Hepatic stellate cell (primary cell): ENCODE results near the gene GPAT2.
"Not testable (repeated sequence)": the region's sequence is repeated elsewhere in the genome, so short reads cannot be mapped to it uniquely, and the experiment has no call there.

Experiments
- DNase-seq: peaks from one replicate; pipeline ENCODE4 v3.0.0; 2011; ENCODE audit warnings: low spot score

Gene GPAT2

DNA sequence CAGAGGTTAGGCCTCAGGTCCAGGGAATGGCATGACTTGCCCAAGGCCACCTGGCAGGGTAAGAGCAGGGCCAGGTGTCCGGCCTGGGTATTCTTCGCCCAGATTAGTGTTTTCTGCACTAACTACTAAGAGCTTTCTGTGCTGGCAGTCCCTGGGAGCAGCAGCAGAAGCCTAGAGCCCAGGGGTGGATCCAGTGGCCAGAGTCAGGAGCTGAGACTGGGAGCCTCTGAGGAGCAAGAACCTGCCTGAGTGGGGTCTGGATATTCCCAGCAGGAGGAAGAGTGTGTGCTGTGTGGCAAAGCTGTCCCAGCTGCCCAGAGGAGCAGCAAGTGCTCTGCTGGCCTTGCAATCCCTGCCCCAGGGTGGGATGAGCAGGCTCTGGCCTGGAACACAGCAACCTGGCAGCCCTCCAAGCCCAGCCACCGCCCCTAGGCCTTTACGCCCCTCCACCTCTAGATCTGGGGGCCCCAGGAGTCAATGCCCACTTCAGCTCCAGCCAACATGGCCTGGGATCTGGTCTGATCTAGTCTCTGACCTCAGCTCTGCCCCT, 30.7 kb upstream of the GPAT2 start:
- no peak for DNase-seq

DNA sequence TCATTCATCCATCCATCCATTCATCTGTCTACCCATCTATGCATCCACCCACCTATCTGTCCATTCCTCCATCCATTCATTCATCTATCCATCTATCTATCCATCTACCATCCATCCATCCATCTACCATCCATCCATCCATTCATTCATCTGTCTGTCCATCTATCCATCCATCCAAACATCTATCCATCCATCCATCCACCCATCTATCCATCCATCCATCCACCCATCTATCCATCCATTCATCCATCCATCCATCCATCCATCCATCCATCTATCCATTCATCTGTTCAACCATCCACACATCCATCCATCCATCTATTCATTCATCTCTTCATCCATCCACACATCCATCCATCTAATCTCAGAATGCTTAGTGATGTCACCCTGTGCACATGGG, 30.0 kb upstream of the GPAT2 start:
- not testable (repeated sequence) for DNase-seq

DNA sequence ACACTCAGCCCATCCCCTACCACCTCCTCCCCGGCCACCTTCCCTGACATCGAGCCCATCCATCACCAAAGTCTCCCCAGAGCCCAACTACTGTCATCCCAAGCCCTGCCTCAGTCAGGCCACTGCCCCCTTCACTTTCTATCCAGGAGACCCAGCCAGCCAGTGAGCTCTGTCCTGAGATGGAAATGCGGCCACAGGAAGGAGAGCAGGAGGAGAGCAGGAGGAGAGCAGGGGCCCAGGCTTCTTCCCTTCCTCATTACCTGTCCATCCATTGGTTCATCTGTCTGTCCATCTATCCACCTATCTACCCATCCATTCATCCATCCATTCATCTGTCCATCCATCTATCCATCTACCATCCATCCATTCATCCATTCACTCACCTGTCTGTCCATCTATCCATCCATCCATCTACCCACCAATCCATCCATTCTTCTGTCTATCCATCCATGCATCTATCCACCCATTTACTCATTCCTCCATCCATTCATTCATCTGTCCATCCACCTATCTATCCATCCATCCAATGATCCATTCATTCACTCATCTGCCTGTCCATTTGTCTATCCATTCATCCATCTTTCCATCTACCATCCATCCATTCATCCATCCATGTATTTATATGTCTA, 29.4 kb upstream of the GPAT2 start:
- DNase-seq = not testable (repeated sequence)

DNA sequence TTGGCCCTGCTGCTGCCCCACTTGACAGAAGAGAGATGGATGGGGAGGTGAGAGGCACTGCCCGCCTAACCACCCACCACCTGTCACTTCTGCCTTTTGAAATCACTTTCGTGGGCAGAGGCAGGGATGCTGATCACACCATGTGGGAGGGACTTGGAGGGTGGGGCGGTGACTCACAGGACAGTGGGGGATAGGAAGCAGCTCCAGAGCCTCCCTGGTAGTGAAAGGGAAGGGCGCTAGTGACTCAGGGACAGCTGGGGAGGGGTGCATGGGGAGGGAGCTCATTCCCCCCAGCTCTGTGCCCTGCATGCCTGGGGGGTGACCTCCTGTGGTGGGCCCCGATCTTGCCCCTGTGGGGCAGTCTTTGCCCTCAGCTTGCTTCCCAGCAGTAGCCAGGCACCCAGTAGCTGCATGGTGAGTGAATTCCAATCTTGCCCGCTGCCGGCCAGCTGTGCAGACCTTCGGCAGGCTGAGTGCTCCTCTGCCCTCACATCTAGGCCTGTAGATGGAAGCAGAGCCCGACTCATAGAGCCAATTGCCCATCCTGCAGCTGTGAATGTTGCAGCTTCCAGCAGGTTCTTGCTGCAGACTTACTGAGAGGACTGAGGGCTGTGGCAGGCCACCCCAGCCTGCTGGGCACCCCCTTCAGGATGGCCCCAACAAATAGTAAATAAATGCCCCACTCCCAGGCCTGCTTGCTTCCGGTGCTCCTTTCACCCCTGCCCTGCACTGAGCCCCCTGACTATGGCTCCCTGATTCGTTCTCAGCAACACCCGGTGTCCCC, 28.6 kb upstream of the GPAT2 start:
- peak; percentile 37 for DNase-seq

DNA sequence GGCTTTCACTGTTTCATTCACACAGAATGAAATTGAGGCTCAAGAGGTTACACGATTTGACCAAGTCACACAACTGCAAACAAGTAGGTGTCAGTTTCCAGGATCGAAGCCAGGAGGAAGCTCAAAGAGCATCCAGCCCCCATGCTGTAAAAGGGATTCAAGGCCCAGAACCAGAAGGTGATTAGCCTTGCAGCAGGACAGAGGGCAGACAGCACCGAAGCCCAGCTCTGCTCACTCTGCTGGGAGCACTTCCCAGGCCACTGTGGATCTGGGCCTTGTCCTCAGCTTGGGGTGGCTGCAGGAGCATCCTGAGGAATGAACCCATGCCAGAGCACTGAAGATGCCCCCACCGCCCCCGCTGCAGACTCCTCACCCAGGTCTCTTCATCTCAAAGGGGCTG, 27.8 kb upstream of the GPAT2 start:
- DNase-seq = not testable (repeated sequence)

DNA sequence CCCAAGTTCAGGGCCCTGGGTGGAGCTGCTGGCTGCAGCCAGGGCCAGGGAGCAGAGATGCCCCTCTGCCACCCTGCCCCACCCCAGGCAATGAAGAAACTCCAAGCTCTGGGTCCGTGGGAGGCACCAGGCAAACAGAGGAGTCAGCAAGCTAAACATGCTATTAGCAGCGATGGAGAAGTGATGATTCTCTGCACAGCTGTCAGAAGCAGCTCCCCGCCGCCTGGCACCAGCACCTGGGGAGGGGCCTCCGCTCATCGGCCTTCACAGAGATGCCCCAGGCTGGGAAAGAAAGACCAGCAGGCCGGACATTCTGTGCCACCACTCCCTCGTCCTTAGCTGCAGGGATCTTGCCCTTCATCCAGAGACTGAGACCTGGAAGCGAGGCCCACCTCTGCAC, 27.2 kb upstream of the GPAT2 start:
- DNase-seq = not testable (repeated sequence)

DNA sequence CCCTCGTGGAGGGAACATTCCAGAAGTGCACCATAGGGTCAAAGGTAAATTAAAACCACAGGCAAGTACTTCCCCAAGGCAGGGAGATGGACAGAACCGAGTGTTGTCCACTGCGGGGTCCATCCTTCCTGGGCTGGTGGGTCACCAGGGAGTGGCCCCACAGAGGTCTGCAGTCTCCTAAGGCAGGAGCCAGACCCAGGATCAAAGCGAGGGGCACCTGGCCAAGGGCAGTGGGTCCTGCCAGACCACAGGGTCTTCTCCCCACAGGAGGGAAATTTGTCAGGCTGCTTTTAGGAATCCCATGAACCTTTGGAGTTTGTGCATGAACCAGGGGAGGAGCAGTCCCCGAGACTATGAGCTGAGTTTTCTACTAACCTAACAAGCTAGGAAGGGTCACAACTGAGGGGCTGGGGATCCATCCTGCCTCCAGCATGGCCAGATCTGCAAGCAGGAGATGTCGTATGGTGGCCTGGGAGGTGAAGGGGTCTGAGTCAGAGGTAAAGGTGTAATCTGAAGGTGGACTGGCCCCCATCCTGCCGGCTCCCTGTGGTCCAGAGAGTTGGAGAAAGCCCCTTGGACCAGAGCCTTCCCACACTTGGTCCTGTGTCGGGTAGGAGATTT, 26.6 kb upstream of the GPAT2 start:
- DNase-seq = not testable (repeated sequence)

DNA sequence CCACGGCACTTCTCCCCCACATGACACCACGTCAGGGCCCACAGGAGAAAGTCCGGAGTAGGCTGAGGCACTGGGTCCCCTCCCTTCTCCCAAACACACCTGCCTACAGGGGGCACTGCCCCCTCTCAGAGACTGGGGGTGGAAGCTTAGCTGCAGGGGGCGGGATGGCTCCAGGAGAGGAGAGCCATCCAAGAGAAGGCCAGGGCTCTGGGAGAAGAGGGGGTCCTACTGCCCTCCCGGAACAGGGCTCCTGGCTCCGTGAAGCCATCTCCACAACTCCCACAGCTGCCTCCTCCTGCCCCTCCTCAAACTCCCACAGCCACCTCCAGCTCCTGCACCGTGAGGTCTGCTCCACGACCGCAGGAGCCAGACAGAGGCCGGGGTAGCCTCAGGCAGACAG, 25.6 kb upstream of the GPAT2 start:
- DNase-seq = not testable (repeated sequence)

DNA sequence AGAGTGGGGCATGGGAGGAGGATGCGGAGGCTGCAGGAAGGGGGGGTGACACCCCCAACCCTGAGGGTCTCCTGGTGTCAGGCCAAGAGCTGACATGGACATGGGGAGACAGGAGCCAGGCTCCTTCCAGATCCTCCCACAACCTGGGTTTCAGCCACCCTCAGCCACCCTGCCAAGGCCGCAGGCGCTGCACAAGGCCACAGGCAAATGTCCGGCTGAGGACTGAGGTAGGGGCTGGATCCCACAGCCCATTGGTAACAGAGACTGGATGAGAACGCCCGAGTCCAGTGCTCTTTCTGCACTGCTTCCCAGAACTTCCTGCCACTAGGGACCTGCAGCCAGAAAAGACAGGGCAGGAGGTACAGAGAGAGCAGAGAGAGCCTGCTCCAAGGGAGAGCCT, 24.7 kb upstream of the GPAT2 start:
- not testable (repeated sequence) for DNase-seq

DNA sequence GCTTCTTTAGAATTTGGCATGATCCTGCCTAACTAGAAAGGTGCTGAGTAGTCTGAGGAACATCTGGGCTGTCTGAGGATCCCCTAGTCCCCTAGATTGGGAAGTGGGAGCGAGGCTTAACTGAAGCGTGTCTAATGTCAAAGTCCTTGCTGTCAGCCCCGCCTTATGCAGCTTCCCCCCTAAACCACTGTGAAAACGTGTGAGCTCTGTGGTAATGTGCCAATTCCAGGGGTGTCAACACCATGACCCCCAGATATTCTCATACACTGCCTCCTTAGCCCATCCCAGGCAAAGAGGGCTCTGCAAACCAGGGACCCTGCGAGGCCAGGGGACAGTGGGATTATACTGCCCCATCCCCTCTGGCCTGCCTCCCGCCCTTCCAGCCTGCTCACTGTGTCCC, 21.1 kb upstream of the GPAT2 start:
- not testable (repeated sequence) for DNase-seq

DNA sequence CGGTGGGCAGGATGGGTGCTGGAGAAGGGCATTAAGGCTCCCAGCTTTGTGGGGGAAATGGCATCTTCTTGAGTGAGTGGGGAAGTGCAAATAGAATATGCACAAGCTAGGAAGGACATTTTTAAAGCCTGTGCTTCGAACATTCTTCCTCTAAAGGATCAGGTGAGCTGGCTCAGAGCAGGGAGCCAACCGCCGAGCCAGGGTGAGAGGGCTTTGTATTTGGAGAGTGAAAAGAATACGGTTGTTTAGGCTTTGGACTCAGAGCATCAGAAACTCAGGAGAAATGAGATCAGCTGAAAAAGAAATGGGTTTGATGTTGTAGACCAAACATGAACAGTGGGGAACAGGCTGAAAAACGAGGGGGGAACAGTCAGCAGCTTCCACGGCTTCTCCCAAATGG, 19.8 kb upstream of the GPAT2 start:
- not testable (repeated sequence) for DNase-seq

DNA sequence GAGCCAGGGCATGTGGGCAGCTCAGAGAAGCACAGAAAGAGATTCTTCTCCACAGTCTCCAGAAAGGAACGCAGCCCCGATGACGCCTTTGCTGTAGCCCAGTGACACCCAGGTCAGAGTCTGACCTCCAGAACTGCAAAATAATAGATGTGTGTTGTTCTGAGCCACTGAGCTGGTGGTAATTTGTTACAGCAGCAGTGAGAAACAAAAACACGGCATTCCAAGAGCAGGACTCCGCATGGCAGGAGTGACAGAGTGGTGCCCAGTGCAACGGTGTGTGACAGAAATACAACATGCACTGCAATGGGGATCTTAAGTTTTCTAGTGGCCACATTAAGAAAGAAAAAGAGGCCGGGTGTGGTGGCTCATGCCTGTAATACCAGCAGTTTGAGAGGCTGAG, 18.7 kb upstream of the GPAT2 start:
- not testable (repeated sequence) for DNase-seq

DNA sequence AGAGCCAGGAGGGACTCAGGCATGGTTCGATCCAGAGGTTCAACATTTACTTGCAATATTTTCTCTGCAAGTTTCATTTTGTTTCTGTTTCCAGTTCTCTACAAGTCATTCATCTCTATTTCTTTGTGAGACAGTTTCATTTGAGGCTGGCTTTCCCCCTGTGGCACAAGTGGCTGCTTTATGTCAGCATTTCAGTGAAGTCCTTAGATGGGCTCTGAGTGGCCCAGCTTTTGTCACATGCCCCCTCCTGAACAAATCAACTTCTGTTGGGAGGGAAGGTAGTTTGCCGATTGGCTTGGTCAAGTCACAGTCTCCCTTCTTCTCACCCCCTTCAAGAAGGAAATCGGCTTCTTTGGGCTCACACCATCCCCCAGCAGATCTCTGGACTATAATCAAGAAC, 17.9 kb upstream of the GPAT2 start:
- not testable (repeated sequence) for DNase-seq

DNA sequence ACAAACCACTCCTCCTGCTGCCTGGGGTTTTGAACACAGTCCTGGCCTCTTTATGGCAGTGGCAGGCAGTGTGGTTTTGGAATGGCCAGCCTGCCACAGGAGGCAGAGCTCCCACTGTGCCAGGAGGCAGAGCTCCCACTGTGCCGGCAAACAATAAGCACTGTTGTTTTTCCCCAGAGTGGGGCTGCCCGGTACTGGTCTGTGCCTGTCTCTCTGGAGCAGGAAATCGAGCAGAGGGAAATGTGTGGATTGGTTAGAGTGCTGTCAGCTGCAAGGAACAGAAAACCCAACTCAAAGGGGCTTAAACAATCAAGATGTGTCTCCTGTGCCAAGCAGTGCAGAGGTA, 15.2 kb upstream of the GPAT2 start:
- DNase-seq = not testable (repeated sequence)

DNA sequence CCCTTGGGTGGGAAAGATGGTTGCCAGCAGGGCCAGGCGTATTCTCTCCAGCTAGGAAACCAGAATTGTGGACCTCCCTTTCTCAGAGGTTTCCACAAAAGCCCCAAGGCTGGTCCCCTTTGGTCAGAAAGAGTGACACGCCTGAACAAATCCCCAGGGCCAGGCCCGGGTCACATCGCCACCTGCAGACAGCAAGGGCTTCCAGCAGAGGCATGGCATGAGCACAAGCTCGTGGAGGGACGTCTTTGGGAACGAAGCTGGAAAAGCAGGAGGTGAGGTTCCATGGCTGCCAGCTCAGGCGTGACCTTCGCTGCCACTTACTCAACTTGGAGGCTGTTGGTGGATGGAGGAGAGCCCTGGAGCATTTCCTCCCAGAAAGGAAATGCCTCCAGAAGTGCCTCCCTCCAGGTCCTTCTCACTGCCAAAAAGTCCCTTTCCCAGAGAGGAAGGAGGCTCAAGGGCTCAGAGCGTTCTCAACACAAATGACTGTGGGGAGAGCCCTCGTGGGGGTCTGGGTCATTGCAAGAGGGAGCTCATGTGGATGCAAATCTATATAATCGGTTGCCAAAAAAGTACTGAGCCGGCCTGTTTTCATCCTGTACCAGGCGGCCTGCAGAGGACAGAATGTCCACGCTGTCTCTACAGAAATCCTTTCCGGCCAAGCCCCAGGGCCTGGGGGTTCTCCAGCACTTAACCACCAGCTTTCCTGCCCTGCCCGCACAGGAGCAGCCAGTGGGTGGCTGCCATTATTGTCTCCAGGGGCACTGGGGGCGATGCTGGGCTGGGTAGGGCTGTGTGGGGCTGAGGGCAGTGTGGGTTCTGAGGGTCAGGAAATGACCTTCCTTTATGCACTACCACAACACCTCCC, 14.6 kb upstream of the GPAT2 start:
- DNase-seq = not testable (repeated sequence)

DNA sequence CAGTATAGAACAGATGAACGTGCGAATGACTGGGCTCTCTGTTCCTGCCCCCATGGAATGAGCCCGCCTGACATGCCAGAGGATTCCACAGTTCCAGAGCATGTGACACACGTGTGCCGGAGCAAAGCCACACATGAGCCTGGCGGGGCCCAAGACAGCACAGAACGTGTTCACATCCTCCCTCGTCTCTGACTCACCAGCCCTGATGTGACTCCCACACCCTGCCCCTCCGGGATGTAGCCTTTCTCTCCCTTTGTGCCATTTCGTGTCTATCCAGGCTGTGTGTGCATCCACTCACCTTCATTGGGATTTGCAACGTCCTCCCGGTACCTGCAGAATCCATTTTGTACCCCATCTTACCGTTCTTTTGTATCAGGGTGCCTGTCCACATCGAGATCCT, 838 bp upstream of the GPAT2 start:
- DNase-seq = not testable (repeated sequence)

DNA sequence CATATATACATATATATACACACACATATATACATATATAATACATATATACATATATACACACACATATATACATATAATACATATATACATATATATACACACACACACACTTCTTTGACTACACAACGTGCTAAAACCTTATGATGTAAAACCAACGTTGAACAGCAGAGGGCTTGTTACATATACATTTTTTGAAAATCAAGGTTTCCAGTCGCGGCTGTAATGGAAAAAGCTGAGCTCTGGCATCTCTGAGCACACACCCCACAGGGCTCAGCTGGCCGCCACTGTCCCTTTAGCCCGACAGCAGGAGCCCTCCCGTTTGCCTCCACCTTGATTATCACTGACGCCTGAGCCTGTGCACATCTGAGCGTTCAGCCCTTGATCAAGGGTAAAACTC, 719 bp downstream of the GPAT2 start:
- DNase-seq = not testable (repeated sequence)

DNA sequence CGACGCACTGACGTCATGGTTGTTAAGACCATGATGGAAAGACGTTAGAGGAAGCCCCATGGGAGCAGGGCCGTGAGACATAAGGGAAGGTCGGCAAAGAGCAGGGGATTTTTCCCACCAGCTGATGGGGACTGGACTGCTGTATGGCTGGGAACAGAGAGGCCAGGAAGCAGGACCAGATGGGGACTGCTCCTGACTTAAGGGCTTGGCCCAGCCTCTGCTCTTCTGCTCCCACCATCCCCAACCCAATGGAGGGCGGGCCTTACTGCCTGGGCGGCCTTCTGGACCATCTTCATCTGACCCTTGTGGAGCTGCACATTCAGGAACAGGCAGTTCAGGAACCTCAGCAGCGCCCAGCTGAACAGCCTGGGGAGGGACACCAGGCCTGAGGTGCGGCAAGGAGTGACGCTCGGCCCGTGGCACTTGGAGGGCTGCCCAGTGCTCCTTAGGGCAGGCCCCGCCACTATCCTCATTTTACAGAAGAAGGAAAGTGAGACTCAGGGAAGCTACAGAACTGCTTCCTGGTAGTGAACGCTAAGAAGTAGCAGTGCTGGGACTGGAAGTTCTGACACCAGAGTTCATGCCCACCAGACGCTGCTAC, 6.9 kb downstream of the GPAT2 start:
- DNase-seq = not testable (repeated sequence)

DNA sequence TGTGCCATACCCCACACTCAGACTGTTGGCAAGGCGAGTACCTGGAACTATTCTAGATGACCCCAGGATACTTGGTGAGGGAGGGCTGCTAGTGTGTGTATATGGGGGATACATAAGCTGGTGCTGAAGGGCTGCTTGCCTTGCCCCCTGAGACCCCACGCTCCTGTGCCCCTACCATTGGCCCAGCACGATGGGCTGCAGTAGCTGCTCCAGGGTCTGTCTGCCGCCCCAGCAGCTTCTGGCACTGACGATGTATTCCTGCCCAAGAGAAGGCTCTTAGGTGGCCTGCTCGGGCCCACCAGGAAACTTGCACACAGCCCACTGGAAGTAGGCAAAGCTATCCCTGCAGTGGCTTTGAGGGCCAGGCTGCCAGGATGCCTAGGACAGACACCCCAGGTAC, 9.0 kb downstream of the GPAT2 start:
- not testable (repeated sequence) for DNase-seq

DNA sequence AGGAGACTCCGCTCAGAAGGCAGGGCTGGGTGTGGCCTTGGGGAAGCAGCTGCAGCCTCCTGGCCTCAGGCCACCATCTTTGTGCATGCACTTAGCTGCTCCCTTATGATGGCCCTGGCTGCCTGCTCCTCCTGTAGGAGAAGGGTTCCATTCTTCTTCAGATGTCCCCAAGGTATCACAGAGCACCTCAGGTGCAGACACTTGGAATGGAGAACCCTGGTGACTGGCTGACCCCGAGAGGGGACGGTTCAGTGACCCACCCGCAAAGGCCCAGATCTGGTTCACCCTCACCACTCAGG, 9.6 kb downstream of the GPAT2 start:
- no peak for DNase-seq

DNA sequence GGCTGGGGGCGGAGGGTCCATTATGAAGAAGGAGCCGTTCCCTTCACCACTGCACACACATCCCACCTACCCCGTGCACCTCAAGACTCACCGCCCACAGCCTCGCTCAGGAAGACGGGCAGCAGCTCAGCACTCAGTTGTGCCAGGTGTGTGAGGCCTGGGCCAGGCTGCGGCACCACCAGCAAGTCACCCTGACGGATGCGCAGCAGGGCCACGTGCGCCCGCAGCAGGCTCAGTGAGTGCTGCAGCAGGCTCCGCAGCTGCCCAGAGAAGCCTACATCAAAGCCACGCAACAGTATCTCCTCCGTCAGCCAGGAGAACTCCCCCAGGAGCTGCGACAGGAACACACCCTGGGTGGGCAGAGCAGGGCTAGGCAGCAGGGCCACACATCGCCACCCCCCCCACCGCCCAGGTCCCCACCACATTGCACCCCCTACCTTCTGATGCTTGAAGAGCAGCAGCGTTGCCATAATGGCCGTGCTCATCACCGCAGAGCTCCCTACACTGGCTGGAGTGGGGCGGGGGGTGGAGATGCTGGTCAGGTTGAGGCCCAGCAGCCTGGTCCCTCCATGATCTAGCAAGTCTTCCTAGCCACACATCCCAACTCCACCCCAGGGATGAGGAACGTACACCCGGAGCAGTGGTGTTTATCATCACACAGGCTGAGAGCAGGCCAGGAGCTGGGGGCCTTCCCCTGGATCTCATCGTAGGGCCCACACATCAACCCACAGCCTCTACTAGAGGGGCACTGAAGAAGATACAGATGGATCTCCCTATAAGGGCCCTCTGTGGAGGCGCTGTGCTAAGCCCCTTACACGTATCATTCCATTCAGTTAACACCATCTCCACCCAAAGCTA, 10.2 kb downstream of the GPAT2 start:
- no peak for DNase-seq
